CD4-positive, alpha-beta T cell treated with Interleukin-2 at 100 ng/mL for 4 hours (primary cell): ENCODE data around the gene OR51B5.
"Not testable (repeated sequence)": the region's sequence is repeated elsewhere in the genome, so short reads cannot be mapped to it uniquely, and the experiment has no call there.

Source experiments
- DNase-seq: peaks from one replicate; pipeline ENCODE4 v3.0.0-alpha.2; 2020; ENCODE audit warnings: low spot score

OR51B5 gene, protein sequence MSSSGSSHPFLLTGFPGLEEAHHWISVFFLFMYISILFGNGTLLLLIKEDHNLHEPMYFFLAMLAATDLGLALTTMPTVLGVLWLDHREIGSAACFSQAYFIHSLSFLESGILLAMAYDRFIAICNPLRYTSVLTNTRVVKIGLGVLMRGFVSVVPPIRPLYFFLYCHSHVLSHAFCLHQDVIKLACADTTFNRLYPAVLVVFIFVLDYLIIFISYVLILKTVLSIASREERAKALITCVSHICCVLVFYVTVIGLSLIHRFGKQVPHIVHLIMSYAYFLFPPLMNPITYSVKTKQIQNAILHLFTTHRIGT

DNA sequence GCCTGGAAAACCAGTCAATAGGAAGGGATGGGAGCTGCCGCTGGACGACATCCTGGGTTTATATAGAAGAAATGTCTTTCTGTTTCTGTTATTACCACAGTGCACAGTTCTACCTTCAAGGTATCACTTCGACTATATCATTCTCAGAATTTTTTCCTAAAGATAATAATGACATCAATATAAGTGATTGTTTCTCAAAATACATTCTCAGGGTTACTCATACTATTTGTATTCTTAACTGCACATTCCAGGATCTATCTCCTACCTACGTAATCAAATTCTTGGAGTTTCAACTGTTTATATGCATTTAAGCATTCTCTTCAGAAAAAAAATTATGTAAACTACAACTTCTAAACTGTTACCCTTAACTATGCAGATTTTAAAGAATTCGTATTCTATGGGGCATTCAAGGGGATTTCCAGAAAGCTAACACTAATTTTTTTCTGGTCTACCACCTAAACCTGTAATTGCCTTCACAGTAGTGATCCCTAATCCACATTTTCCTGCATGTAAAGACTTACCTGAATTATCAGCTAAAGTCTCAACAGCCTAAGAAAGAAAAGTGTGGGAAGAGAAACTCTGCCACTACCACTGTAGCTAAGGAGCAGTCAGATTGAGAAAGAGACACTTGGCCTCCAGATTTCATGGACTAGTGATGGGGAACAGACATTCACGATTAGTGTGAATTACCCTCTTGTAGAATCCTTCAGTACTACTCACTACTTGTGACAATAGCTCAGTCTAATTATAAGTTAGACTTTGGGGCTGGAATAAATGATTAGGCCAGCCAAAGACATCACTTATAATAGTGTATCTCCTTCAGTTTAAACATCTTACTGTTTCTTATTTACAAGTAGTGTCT lies at the start of gene OR51B5:
Gene OR51B5, minus strand, starts transcription at position 51 of the 862 bp plus-strand sequence. Its CDS starts 0 bp downstream, at position 51.
- DNase-seq, result no peak

DNA sequence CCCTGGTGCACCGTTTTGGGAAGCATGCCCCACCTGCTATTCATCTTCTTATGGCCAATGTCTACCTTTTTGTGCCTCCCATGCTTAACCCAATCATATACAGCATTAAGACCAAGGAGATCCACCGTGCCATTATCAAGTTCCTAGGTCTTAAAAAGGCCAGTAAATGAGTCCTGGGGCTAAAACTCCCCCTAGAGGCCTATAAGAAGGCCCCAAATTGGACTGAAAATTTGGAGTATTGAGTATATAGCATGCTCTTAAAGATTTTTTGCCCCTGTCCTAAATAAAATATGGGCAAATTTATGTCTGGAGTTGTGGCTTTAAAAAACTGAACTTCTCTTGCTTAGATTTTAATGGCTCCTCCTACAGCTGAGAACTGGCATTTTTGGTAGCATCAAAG lies 46.9 kb upstream of the OR51B5 start:
- DNase-seq, result no peak

DNA sequence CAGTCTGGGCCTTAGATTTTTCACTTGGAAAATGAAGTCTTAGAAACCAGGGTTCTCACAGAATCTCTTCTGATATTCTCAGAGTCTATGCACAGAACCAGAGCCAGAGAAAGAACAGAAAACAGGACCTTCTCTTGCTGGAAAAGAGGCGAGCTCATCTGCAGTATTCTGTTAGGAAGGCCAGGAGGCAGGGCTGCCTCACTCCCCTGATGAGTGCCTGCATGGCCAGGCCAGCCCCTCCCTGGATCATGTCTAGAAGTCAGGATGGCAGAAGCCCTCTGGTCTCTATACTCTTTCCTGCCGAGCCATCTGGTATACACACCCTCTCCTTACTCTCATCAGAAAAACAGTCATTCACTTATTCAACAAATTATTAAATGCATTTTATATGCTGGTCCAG lies 41.0 kb upstream of the OR51B5 start:
- no peak for DNase-seq

DNA sequence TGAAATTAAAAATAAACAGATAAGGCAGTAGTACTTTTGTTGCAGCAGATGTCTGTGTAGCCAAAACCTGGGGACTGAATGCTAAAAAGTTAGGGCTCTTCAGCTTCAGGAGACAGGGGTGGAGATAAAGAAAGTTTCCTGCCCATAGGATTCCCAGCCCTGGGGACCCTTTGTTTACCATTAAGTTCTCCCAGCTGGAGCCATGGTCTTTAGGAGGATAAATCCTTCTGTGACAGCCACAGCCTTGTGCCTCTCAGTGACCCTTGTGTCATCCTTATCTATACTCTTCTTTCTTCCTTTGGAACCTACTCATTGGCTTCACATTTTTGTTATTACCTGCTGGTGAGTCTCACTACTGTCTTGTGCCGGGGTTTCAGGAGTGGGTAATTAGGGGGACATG lies 40.3 kb upstream of the OR51B5 start, which contains the start of gene OR51M1:
Gene OR51M1, plus strand, starts transcription at position 237 of the 400 bp plus-strand sequence. CDS start 5,587 bp downstream, outside the sequence.
- DNase-seq, result no peak

DNA sequence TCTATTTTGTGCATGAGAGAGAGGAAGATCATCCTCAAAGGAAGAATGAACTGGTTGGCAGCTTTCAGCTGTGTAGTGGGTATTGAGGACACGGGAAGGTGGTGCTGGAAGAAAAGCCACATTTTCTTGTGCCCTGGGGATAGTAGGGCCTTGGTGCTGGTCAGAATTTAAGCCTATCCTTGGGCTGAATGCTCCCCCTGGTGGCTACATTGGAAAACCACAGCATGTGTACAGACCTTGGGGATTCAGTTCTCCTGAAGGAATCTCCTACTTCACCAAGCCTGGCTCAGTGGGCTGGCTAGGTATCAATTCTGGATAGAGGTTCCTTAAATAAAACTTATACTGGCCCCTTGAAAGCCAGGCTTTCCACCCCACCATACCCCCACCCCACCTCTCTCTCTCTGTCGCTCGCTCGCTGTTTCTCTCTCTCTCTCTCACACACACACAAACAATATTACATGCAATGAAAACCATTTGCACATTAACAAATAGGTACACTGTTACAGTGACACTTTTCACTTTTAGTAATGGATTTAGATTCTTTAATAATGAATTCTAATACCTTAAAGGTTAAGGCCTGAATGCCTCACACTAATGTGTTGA lies 37.5 kb upstream of the OR51B5 start:
- DNase-seq, result peak; percentile 10

DNA sequence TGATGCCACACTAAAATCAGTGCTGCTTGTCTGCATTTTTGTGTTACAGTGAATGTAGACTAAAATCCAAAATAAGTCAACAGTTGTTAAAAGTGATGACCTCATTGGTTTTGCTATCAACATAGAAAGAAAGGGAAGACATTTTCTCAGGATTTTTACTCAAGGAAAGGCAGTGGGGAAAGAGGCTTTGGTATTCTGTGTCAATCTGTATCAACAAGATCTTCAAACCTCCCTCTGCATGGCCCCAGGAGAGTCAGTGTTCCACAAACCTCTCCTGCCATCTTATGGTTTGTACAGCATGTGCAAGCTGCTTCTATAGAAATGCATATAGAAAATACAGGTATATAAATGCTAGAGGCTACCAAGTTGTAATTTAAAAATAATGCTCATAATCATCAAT lies 26.5 kb upstream of the OR51B5 start:
- DNase-seq, result no peak

DNA sequence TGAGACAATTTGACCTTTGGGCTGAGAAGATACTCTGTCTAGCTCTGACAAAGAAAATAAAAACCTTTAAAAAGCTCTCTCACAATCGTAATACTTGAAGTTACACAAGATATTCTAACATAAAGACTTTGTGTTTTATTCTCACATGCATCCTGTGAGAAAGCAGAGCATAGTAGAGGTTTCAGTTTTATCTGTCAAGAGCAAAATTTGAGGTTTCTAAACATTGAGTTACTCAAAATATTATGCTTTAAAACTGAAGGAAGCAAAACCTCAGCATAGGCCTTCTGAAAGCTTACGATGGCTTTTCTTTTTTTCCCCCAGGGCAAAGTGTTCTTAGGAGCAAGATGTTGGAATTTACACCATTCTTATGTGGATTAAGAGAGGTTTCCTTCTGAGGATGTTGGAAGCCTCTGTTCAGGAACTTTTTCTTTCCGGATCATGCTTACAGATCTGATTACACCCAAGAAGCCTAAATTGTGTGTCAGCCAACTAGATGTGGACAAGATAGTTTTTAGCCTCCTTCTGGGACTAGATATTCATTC lies 25.2 kb upstream of the OR51B5 start:
- no peak for DNase-seq

DNA sequence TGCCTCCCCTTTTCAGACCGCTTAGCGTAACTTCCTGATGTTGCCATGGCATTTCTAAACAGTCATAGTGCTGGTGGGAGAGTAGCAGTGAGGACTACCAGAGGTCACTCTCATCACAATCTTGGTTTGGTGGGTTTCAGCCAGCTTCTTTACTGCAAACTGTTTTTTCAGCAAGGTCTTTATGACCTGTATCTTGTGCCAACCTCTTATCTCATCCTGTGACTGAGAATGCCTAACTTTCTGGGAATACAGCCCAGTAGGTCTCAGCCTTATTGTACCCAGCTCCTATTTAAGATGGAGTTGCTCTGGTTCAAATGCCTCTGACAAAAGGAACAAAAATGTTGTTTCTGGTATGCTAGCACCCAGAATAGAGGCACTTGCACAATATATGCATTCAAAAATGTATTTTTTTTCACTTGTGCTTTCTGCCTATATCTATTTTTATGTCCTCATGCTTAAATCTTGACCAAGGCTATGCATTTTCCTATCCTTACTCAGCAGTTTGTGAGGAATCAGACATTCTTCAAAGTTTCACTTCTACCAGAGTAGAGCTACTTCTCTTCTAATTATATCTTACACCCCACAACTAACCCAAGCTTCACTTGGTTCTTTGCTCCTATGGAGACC lies 24.2 kb upstream of the OR51B5 start:
- no peak for DNase-seq

DNA sequence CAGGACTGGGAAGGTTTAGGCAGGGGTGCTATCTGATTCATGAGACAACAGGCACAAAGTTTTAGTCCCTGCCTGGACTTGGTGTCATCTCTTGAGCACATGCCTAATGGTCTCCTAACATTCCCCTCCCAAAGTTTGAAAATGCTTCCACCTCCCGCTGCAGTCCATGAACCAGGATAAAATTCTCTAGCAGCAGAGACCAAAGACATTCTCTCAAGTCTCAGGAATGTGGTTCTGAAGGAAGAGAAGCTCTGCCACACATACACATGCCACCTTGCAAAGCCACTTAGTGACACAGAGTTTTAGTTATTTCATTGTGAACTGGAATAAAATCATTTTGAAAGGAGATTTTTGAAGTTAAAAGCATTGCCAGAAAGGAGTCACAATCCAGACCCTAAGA lies 23.5 kb upstream of the OR51B5 start:
- DNase-seq, result no peak

DNA sequence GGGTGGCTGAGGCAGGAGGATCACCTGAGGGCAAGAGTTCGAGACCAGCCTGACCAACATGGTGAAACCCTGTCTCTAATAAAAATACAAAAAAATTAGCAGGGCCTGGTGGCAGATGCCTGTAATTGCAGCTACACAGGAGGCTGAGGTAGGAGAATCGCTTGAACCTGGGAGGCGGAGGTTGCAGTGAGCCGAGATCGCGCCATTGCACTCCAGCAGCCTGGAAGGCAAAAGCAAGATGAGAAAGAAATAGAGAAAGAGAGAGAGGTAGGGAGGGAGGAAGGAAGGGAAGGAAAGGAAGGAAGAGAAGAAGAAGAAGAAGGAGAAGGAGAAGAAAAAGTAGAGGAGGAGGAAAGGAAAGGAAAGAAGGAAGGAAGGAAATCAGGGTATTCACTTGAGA lies 23.0 kb upstream of the OR51B5 start:
- DNase-seq, result not testable (repeated sequence)

DNA sequence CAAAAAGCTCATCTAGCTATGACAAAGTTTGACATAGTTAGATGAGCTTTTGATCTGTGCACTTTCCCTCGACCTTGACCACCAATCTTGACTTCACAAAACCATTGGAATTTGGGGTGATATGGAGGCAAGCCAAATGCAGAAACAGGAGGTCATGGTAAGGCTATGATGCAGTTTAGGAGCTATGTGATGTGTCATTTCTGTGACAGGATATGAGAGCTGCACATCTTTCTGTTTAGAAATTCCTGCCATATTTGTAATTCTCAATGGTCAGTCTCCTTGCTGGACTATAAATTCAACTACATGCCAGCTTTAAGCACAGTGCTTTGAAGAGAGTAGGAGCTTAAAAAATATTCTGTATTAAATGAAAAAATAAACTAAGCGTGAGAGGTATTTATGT lies 20.9 kb upstream of the OR51B5 start:
- no peak for DNase-seq

DNA sequence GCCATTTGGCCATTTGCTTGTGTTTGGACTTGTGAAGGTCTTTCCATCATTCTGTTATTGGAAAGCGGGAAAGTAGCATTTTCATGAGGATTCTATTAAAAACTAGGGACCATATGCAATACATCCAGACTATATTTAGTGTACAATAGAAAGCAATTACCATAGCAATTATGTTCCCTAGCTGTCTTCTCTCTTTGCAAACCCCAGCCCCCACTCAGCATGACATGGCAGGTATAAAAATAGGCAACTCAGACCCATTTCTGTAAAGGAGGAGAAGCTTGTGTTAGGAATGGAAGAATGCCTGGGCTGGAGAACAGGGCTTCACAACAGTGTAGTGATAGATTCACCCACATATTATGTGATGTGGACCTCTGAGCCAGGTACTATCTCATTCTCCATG lies 20.4 kb upstream of the OR51B5 start:
- no peak for DNase-seq

DNA sequence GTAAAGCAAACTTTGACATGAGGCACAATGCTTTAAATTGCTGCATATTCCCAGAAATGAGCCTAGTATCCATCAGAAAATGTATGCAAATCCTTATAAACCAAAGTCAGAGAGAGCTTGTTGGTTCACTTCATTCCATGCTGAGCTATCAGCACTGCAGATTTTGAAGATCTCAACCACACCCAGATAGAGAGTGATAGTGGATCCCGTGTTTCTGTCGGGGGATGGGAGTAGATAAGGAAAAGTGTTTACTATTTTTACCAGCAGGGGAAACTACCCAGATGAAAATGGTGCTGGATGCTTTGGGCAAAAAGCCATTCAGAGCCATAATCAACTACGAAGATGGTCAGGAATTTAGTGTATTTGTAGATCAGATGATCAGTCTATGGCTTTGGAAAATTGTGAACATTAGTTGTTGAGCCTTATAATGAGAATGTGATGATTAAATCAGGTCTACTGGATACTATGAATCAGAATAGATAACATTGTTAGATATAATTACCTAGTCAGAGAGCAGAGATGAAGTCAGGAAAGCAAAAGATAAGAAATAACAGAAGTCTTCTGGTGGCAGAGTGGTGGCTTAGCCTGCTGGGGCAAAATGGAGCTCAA lies 18.8 kb upstream of the OR51B5 start:
- no peak for DNase-seq

DNA sequence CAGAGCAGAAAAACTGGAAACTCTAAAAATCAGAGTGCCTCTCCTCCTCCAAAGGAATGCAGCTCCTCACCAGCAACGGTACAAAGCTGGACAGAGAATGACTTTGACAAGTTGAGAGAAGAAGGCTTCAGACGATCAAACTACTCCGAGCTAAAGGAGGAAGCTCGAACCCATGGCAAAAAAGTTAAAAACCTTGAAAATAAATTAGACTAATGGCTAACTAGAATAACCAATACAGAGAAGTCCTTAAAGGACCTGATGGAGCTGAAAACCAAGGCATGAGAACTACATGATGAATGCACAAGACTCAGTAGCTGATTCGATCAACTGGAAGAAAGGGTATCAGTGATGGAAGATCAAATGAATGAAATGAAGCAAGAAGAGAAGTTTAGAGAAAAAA lies 12.7 kb upstream of the OR51B5 start:
- not testable (repeated sequence) for DNase-seq

DNA sequence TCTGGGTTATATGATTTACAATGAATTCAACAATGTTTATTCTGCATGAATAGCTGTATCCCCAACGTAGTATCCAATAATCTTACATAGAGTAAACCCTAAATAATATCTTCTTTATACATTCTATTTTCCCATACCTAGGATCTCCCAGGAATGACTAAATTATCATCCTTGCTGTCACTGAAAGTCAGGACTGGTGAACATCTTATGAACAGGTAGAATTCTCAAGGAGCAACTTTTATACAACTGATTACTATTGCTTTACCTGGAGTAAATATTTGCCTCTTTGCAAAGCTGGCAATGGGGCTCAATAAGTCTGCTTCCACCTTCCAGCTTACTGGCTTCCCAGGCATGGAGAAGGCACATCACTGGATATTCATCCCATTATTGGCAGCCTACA lies 7.9 kb upstream of the OR51B5 start, which contains the start of gene OR51B6:
Gene OR51B6, plus strand, starts transcription at position 301 of the 400 bp plus-strand sequence. Its CDS starts 0 bp downstream, at position 301.
- DNase-seq, result no peak

DNA sequence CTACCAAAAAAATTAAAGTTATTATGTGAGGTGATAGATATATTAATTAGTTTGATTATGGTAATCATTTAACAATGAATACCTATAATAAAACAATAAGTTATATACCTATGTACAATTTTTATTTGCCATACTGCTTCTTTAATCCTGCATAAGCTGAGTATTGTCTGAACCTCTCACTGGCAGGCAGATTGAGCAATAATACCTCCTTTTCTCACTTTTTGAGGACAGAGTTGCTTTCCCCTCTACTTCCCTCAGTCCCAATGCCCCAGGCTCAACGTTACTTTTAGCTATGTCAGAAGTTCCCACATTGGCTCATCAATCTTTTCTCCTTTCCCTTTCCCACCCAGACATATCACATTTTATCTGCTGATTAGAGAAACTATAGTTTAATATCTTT lies 6.2 kb upstream of the OR51B5 start:
- DNase-seq, result no peak

DNA sequence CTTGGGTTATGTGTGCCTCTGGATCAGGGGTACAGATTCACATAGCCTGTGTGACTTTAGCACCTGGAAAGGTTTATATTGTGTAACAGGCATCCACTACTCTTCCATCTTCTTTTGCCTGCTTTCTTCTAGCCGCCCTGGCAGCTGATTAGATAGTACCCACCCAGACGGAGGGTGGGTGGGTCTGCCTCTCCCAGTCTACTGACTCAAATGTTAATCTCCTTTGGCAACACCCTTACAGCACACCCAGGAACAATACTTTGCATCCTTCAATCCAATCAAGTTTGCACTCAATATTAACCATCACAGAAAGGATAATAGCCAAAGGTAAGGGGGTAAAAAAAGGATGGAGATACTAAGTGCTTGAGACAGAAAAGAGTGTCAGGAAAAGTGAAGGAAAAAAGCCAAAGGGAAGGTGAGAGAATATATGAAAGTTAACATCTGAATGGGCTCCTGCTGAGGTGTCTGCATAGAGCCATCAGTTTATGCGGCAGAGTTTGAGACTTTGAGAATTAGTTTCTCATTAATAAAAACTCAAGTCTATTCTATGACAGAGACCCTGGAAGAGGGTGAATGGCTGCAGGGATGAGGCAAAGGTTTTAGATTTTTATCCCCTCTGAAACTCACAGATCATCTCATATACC lies 5.3 kb upstream of the OR51B5 start:
- DNase-seq, result no peak

DNA sequence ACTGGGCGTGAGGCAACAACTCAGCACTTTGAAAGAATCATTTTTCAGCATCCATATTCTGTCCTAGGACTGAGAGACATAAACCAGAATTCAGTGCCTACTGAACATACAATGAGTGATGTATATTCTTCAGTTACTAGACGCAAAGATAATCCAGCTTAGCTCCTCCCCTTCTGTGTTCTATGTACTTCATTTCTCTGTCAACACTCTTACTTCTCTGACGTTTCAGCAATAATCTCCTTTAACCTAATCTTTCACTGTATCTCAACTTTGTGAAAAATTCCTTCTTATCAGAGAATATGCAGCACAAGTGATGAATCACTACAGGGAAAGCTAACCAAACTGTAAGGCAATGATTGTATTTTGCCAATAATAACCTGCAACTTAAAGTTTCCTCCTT lies 2.5 kb upstream of the OR51B5 start:
- DNase-seq, result no peak

DNA sequence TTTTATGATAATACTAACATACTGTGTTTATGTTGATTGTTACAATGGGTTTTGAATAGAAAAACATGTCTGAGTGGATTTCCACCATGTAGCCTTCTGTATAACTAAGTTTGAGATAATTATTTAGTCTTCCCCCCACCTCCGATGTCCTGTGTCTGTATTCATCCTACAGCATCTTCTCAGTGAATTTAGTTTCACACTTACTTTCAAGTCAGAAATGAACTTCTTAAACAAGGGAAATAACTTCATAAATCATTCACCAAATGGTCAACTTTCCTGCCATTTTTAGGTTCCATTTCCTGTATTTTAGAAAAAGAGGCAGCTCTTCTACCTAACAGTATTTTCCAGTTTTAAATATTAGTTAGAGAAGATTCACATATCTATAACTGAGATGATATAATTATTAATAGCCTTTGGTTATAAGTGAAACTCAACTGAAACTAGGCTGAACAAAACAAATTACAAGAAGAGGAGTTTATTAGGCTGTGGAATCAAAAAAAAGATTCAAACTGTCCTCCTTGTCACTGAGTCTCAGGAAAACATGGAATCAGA lies 3.5 kb downstream of the OR51B5 start:
- DNase-seq, result no peak

DNA sequence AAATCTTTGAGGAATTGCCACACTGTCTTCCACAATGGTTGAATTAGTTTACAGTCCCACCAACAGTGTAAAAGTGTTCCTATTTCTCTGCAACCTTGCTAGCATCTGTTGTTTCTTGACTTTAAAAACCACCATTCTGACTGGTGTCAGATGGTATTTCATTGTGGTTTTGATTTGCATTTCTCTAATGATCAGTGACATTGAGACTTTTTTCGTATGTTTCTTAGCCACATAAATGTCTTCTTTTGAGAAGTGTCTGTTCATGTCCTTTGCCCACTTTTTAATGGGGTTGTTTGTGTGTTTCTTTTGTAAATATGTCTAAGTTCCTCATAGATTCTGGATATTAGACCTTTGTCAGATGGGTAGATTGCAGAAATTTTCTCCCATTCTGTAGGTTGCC lies 6.1 kb downstream of the OR51B5 start:
- not testable (repeated sequence) for DNase-seq

DNA sequence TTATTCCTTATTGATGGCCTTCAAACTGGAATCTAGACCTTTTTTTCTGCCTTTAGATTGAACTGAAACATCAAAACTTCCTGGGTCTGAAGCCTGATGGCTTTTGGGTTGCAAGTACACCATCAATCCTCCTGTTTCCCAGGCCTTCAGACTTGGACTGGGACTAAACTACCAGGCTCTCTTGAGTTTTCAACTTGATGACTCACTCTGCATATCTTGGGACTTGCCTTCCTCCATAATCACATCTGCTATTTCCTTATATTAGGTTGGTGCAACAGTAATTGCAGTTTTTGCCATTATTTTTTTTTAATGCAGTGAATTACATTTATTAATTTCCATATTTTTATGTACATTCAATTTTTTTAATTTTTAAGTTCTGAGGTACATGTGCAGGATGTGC lies 7.0 kb downstream of the OR51B5 start:
- no peak for DNase-seq
